GM23338 (cell line): ENCODE results near the gene ABCC1. TPM values are rescaled to one million over a fixed set of nuclear protein-coding genes. Genes with fewer than 3 reads are reported as not detected.

Source experiments
- ATAC-seq: fragments of 200-7000 bp; cut with Tn5 transposase; 3 replicates; pipeline ENCODE4 v1.9.1; 2020
- DNase-seq: peaks from one replicate; pipeline ENCODE4 v3.0.0-alpha.2; 2015; ENCODE audit warnings: low spot score
- H2AFZ ChIP-seq: fragments of 200-600 bp; sonication (generic); 2 replicates; pipeline ENCODE4 v1.8.0; 2016; ENCODE audit warnings: antibody characterized with exemption, mild to moderate bottlenecking, moderate library complexity
- H3F3A ChIP-seq: fragments of 200-600 bp; sonication (generic); replicated peaks from 2 replicates; pipeline ENCODE4 v1.8.0; 2017; ENCODE audit warnings: antibody characterized with exemption, mixed run types, low read depth
- H3K27ac ChIP-seq: fragments of 200-600 bp; sonication (generic); 2 replicates; pipeline ENCODE4 v1.6.1; 2016; ENCODE audit warnings: low read depth
- H3K27me3 ChIP-seq: fragments of 200-600 bp; sonication (generic); 2 replicates; pipeline ENCODE4 v1.8.0; 2016; ENCODE audit warnings: mild to moderate bottlenecking, mixed run types, moderate library complexity; ENCODE audit not compliant: insufficient read depth
- H3K36me3 ChIP-seq: fragments of 200-600 bp; sonication (generic); 2 replicates; pipeline ENCODE4 v1.8.0; 2016; ENCODE audit warnings: mild to moderate bottlenecking; ENCODE audit not compliant: insufficient read depth
- H3K4me1 ChIP-seq: fragments of 200-600 bp; sonication (generic); 2 replicates; pipeline ENCODE4 v1.8.0; 2016; ENCODE audit warnings: mild to moderate bottlenecking, moderate library complexity; ENCODE audit not compliant: insufficient read depth
- H3K4me2 ChIP-seq: fragments of 200-600 bp; sonication (generic); 2 replicates; pipeline ENCODE4 v1.7.1; 2017; ENCODE audit warnings: mixed run types
- H3K4me3 ChIP-seq: fragments of 200-600 bp; sonication (generic); 2 replicates; pipeline ENCODE4 v1.6.1; 2016; ENCODE audit warnings: mixed run types
- H3K79me2 ChIP-seq: fragments of 200-600 bp; sonication (generic); replicated peaks from 2 replicates; pipeline ENCODE4 v1.8.0; 2017; ENCODE audit warnings: mild to moderate bottlenecking; ENCODE audit not compliant: insufficient read depth
- H3K9me2 ChIP-seq: fragments of 200-600 bp; sonication (generic); 2 replicates; pipeline ENCODE4 v1.8.0; 2017; ENCODE audit not compliant: insufficient read depth
- H4K20me1 ChIP-seq: fragments of 200-600 bp; sonication (generic); replicated peaks from 2 replicates; pipeline ENCODE4 v1.8.0; 2017; ENCODE audit warnings: mild to moderate bottlenecking; ENCODE audit not compliant: insufficient read depth
- H3K27ac Mint-ChIP-seq: 2 replicates; pipeline ENCODE4 v1.8.0; 2020; ENCODE audit warnings: inconsistent platforms, mild to moderate bottlenecking, moderate library complexity, mixed read lengths
- H3K27me3 Mint-ChIP-seq: 3 replicates; pipeline ENCODE4 v1.8.0; 2022; ENCODE audit warnings: low read depth, mild to moderate bottlenecking, moderate library complexity, mixed read lengths, inconsistent platforms; ENCODE audit not compliant: insufficient read depth, poor library complexity
- H3K36me3 Mint-ChIP-seq: 3 replicates; pipeline ENCODE4 v1.8.0; 2021; ENCODE audit warnings: low read depth, mild to moderate bottlenecking, inconsistent platforms, moderate library complexity, mixed read lengths
- H3K4me1 Mint-ChIP-seq: 3 replicates; pipeline ENCODE4 v1.8.0; 2020; ENCODE audit warnings: mild to moderate bottlenecking, inconsistent platforms, mixed read lengths
- H3K4me3 Mint-ChIP-seq: 3 replicates; pipeline ENCODE4 v1.8.0; 2021; ENCODE audit warnings: moderate library complexity, mild to moderate bottlenecking, inconsistent platforms, mixed read lengths
- H3K9me3 Mint-ChIP-seq: 3 replicates; pipeline ENCODE4 v1.8.0; 2020; ENCODE audit warnings: moderate library complexity, mild to moderate bottlenecking, inconsistent platforms, mixed read lengths
- EZH2 ChIP-seq: fragments of 200-600 bp; sonication (generic); IDR thresholded peaks from one replicate; pipeline ENCODE4 v1.8.0; 2017; ENCODE audit warnings: antibody characterized with exemption, mild to moderate bottlenecking, low read depth; ENCODE audit not compliant: unreplicated experiment
- EZH2phosphoT487 ChIP-seq: fragments of 200-600 bp; sonication (generic); IDR thresholded peaks from one replicate; pipeline ENCODE4 v1.8.1; 2018; ENCODE audit warnings: antibody characterized with exemption; ENCODE audit not compliant: unreplicated experiment
- JUNB ChIP-seq: IDR thresholded peaks from one replicate; pipeline ENCODE4 v1.6.1; 2016; ENCODE audit warnings: antibody characterized with exemption; ENCODE audit not compliant: unreplicated experiment
- NANOG ChIP-seq: IDR thresholded peaks from 2 replicates; pipeline ENCODE4 v1.6.1; 2016; ENCODE audit warnings: antibody characterized with exemption, borderline replicate concordance
- STAT1 ChIP-seq: IDR thresholded peaks from one replicate; pipeline ENCODE4 v1.6.1; 2016; ENCODE audit warnings: antibody characterized with exemption; ENCODE audit not compliant: unreplicated experiment
- polyA plus RNA-seq: library from polyadenylated mRNA; unstranded; fragments of >200 nt; fragmentation: Nextera tagmentation; extraction: Ambion mirVana; gene quantifications from 2 replicates; pipeline ENCODE4 v1.2.1, GENCODE V29; 2016
- total RNA-seq: library from RNA; depleted of rRNA; stranded (reverse); fragments of >200 nt; shearing (Covaris generic); gene quantifications from 2 replicates; pipeline ENCODE4 v1.2.3, GENCODE V29; 2014
- TF ChIP-seq, protein P1 (sequence below), 2 experiments: fragments of 200-600 bp in 1 of 2; sonication (generic) in 1 of 2; conservative IDR thresholded peaks; 2 replicates each; pipeline versions ENCODE4 v1.5.1 to v1.6.1; 2016 to 2017; ENCODE audit warnings: antibody characterized with exemption in 2 of 2, low read depth in 2 of 2, mild to moderate bottlenecking in 2 of 2, moderate library complexity in 1 of 2
- TF ChIP-seq, protein P2 (sequence below): IDR thresholded peaks from one replicate; pipeline ENCODE4 v1.6.1; 2018; ENCODE audit warnings: antibody characterized with exemption; ENCODE audit not compliant: unreplicated experiment
- TF ChIP-seq, protein P3 (sequence below): IDR thresholded peaks from 2 replicates; pipeline ENCODE4 v1.6.1; 2016; ENCODE audit warnings: antibody characterized with exemption

The ABCC1 gene
- total and polyA plus RNA-seq, 2 experiments from 2014 or later = 11.0 to 46.6 TPM

DNA sequence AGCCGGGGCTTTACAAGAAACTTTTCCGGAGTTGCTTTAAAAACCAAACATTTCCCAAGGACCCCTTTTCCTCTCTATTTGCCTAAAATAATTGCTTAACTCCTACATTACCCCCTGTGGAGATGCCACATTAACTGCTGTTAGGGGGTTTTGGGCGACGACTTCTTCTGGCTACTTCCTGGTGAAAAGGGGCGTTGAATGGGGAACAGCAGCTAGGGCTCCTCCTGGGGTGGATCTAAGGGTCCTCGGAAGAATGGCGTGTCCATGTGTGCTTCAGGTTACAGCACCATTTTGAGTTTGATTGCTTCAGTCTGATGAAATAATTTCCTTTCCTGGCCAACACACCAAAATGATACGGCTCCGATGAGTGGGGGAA, 22.0 kb downstream of the ABCC1 start:
- H3K4me1 Mint-ChIP-seq = peaks cover 53% of the 10 kb centered on the region
- H3K4me3 Mint-ChIP-seq = peak overlapping the region; percentile 60
- Histone ChIP-seq H3K9me2 (no peaks in the 10 kb centered on the region), H3K27me3 (no peaks in the 10 kb centered on the region), H4K20me1 (peaks cover 29% of the 10 kb centered on the region), H3K4me2 (peak overlapping the region; percentile 67), H3K4me1 (peaks cover 42% of the 10 kb centered on the region), H3K36me3 (no peaks in the 10 kb centered on the region), H2AFZ (no peak overlapping the region), H3K79me2 (peaks cover 78% of the 10 kb centered on the region), H3K4me3 (peak overlapping the region; percentile 35), H3F3A (no peaks in the 10 kb centered on the region; the same call in 1 of the 2 replicates), H3K27ac (peak overlapping the region; percentile 95)
- H3K9me3 Mint-ChIP-seq = peaks cover 28% of the 10 kb centered on the region
- peak overlapping the region; percentile 97 for H3K27ac Mint-ChIP-seq
- peaks cover 55% of the 10 kb centered on the region for H3K36me3 Mint-ChIP-seq
- ATAC-seq (peak; percentile 13), DNase-seq (peak; percentile 67)
- TF ChIP-seq, protein P1, sequence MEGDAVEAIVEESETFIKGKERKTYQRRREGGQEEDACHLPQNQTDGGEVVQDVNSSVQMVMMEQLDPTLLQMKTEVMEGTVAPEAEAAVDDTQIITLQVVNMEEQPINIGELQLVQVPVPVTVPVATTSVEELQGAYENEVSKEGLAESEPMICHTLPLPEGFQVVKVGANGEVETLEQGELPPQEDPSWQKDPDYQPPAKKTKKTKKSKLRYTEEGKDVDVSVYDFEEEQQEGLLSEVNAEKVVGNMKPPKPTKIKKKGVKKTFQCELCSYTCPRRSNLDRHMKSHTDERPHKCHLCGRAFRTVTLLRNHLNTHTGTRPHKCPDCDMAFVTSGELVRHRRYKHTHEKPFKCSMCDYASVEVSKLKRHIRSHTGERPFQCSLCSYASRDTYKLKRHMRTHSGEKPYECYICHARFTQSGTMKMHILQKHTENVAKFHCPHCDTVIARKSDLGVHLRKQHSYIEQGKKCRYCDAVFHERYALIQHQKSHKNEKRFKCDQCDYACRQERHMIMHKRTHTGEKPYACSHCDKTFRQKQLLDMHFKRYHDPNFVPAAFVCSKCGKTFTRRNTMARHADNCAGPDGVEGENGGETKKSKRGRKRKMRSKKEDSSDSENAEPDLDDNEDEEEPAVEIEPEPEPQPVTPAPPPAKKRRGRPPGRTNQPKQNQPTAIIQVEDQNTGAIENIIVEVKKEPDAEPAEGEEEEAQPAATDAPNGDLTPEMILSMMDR (conservative IDR thresholded peaks at IDR 0.05; ENCODE audit: low read depth in 2 of 2) = no peak
- no peak for TF ChIP-seq EZH2phosphoT487
- peaks cover 10% of the 10 kb centered on the region for H3K27me3 Mint-ChIP-seq

DNA sequence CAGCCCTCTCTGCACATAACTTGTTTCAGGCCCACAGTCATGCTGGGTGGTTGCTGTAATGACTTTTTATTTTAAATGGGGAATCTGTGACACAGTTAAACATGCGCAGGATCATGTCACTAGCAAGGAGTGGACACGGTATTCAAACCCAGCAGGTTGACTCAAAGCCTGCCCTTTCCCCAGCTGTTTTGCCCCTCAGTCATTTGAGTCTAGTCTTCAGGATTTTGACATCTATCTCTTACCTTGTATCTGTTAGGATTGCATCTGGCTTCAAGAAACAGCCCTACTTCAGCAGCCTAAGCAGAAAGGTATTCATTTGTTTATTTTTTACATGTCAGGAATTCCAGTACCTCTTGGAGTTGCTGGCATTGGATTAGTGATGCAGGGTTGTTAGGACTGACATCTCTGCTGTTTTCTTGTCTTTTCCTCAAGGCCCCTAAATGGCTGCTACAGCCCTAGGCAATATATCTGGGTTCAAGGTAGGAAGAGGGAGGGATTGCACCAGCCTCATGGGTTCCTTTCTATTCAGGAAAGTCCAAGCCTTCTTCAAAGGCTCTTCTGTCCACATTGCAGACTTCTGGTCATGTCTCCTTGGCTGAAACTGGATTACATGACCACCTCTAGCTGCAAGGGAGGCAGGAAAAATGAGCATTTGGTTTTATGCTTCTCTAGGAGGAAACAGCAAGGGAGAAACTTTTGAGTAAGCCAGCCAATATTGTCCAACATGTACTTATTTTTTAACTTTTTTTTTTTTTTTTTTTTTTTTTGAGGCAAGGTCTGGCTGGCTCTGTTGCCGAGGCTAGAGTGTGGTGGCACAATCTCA, 22.8 kb downstream of the ABCC1 start:
- Histone ChIP-seq H3K4me1 (peaks cover 39% of the 10 kb centered on the region), H3K36me3 (no peaks in the 10 kb centered on the region), H3K9me2 (no peaks in the 10 kb centered on the region), H3F3A (no peaks in the 10 kb centered on the region; the same call in 1 of the 2 replicates), H4K20me1 (peaks cover 31% of the 10 kb centered on the region), H3K79me2 (peaks cover 78% of the 10 kb centered on the region), H3K4me2 (peak overlapping the region; percentile 67), H3K27ac (peak overlapping the region; percentile 95), H3K4me3 (peak overlapping the region; percentile 35), H3K27me3 (no peaks in the 10 kb centered on the region), H2AFZ (no peak overlapping the region)
- Mint-ChIP-seq H3K4me1 (peaks cover 50% of the 10 kb centered on the region), H3K9me3 (peaks cover 28% of the 10 kb centered on the region), H3K27me3 (peaks cover 10% of the 10 kb centered on the region), H3K4me3 (no peak overlapping the region), H3K27ac (peak overlapping the region; percentile 97), H3K36me3 (peaks cover 62% of the 10 kb centered on the region)
- DNase-seq (no peak), ATAC-seq (no peak)
- TF ChIP-seq JUNB (no peak), STAT1 (no peak), EZH2phosphoT487 (no peak), NANOG (no peak), EZH2 (no peak)
- TF ChIP-seq, protein P2, sequence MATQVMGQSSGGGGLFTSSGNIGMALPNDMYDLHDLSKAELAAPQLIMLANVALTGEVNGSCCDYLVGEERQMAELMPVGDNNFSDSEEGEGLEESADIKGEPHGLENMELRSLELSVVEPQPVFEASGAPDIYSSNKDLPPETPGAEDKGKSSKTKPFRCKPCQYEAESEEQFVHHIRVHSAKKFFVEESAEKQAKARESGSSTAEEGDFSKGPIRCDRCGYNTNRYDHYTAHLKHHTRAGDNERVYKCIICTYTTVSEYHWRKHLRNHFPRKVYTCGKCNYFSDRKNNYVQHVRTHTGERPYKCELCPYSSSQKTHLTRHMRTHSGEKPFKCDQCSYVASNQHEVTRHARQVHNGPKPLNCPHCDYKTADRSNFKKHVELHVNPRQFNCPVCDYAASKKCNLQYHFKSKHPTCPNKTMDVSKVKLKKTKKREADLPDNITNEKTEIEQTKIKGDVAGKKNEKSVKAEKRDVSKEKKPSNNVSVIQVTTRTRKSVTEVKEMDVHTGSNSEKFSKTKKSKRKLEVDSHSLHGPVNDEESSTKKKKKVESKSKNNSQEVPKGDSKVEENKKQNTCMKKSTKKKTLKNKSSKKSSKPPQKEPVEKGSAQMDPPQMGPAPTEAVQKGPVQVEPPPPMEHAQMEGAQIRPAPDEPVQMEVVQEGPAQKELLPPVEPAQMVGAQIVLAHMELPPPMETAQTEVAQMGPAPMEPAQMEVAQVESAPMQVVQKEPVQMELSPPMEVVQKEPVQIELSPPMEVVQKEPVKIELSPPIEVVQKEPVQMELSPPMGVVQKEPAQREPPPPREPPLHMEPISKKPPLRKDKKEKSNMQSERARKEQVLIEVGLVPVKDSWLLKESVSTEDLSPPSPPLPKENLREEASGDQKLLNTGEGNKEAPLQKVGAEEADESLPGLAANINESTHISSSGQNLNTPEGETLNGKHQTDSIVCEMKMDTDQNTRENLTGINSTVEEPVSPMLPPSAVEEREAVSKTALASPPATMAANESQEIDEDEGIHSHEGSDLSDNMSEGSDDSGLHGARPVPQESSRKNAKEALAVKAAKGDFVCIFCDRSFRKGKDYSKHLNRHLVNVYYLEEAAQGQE = no peak
- TF ChIP-seq, protein P3, sequence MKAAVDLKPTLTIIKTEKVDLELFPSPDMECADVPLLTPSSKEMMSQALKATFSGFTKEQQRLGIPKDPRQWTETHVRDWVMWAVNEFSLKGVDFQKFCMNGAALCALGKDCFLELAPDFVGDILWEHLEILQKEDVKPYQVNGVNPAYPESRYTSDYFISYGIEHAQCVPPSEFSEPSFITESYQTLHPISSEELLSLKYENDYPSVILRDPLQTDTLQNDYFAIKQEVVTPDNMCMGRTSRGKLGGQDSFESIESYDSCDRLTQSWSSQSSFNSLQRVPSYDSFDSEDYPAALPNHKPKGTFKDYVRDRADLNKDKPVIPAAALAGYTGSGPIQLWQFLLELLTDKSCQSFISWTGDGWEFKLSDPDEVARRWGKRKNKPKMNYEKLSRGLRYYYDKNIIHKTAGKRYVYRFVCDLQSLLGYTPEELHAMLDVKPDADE = no peak
